ENCODE results near the gene NHSL1. TPM values are rescaled to one million over a fixed set of nuclear protein-coding genes. Genes with fewer than 3 reads are reported as not detected.

The NHSL1 gene
- total and polyA plus RNA-seq, 9 of the 15 experiments (the other 6 are each of a cell fraction or from before 2014, with no cell fraction given): 0.09 to 0.20 TPM; not detected in 7

DNA sequence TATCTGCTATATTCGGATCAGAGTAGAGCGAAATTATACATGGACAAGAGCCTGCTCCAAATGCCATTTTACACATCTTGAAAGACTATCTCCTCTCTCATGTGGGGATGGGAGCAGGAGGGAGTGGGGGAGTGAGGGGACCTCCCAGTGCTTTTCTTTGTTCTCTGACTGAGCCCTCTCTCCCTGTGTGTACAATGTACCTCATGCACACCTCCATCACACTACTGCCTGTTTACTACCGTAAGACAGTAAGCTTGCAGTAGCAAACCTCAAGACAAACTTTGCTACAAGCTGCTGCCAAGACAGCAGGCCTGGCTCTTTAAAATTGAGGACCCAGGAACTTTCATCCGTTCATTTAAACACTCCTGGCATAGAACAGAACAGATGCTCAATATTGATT, 7.2 kb downstream of the NHSL1 start:
- H3K4me1 ChIP-seq (replicated peaks in 1 of 2; ENCODE audit: control insufficient read depth in 2 of 2, insufficient read depth in 2 of 2, low read length in 2 of 2): no peaks in the 10 kb centered on the region
- no peaks in the 10 kb centered on the region for H4K20me1 ChIP-seq (replicated peaks; ENCODE audit: control insufficient read depth, insufficient read depth, low read length)
- CTCF ChIA-PET (ENCODE audit: low intra/inter-chr PET ratio): no interaction called here
- H3K36me3 ChIP-seq (ENCODE audit: control insufficient read depth, insufficient read depth, low read length): no peaks in the 10 kb centered on the region
- TF ChIP-seq ZNF324 (CRISPR knock-in tag; IDR thresholded peaks at IDR 0.05) (no peak), MTA2 (IDR thresholded peaks at IDR 0.05; ENCODE audit: low read depth) (no peak), RBM17 (IDR thresholded peaks at IDR 0.05; ENCODE audit: borderline replicate concordance, low read depth, low read length) (no peak), MIER1 (IDR thresholded peaks at IDR 0.05; ENCODE audit: low read depth) (no peak), LARP7 (IDR thresholded peaks at IDR 0.05) (no peak), SAP30 (IDR thresholded peaks at IDR 0.05; ENCODE audit: borderline replicate concordance, insufficient read depth, low read depth, low read length, poor library complexity, severe bottlenecking) (no peak), C11orf30 (IDR thresholded peaks at IDR 0.05; ENCODE audit: low read depth) (no peak), HNRNPLL (IDR thresholded peaks at IDR 0.05; ENCODE audit: low read depth, low read length, poor library complexity, severe bottlenecking) (no peak), CBFB (CRISPR knock-in tag; IDR thresholded peaks at IDR 0.05) (no peak), RBM14 (IDR thresholded peaks at IDR 0.05; ENCODE audit: borderline replicate concordance, insufficient read depth, low read depth, low read length) (no peak), DIDO1 (tag; IDR thresholded peaks at IDR 0.05; ENCODE audit: low read depth) (no peak), PCBP2 (IDR thresholded peaks at IDR 0.05; ENCODE audit: low read depth, low read length, poor library complexity, severe bottlenecking) (no peak), ZBED1 (IDR thresholded peaks at IDR 0.05) (no peak), ZNF77 (CRISPR knock-in tag; IDR thresholded peaks at IDR 0.05) (no peak), SMAD4 (CRISPR knock-in tag; conservative IDR thresholded peaks at IDR 0.05) (no peak), MEF2D (tag; conservative IDR thresholded peaks at IDR 0.05; ENCODE audit: low read depth) (no peak), DMBX1 (CRISPR knock-in tag; IDR thresholded peaks at IDR 0.05; ENCODE audit: borderline replicate concordance) (no peak)
- TF ChIP-seq, protein P1, sequence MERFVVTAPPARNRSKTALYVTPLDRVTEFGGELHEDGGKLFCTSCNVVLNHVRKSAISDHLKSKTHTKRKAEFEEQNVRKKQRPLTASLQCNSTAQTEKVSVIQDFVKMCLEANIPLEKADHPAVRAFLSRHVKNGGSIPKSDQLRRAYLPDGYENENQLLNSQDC (CRISPR knock-in tag; IDR thresholded peaks at IDR 0.05): no peak
- TF ChIP-seq, protein P2, sequence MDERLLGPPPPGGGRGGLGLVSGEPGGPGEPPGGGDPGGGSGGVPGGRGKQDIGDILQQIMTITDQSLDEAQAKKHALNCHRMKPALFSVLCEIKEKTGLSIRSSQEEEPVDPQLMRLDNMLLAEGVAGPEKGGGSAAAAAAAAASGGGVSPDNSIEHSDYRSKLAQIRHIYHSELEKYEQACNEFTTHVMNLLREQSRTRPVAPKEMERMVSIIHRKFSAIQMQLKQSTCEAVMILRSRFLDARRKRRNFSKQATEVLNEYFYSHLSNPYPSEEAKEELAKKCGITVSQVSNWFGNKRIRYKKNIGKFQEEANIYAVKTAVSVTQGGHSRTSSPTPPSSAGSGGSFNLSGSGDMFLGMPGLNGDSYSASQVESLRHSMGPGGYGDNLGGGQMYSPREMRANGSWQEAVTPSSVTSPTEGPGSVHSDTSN (CRISPR knock-in tag; IDR thresholded peaks at IDR 0.05; ENCODE audit: low read depth): no peak
- TF ChIP-seq, protein P2 (tag; conservative IDR thresholded peaks at IDR 0.05; ENCODE audit: low read depth): no peak
- ATAC-seq: no peak
- POLR2A ChIA-PET: no interaction called here
- BruUV-seq (replicated peaks): no TSS peak
- H3K27me3 ChIP-seq (ENCODE audit: control insufficient read depth in 2 of 2, insufficient read depth in 2 of 2, low read length in 2 of 2): peaks cover 5 to 14% of the 10 kb centered on the region in 2 experiments; a peak in 2 of 5 replicates
- FAIRE-seq: no peak
- WGBS (ENCODE audit: insufficient coverage, low coverage, missing lambda C conversion rate): 6% methylated on average over 4 of the region's 4 CpGs
- H2AFZ ChIP-seq (ENCODE audit: low read depth, low read length): no peak overlapping the region
- H3K27ac ChIP-seq (ENCODE audit: extremely low read depth, low read depth, low read length): no peak overlapping the region
- no peak overlapping the region for H3K4me2 ChIP-seq (ENCODE audit: insufficient read depth, low read length)
- H3K9ac ChIP-seq (ENCODE audit: insufficient read depth in 1 of 2, low read depth in 2 of 2, low read length in 2 of 2): no peak overlapping the region
- H3K4me3 ChIP-seq: no peak overlapping the region
- no peaks in the 10 kb centered on the region for H3K9me3 ChIP-seq (replicated peaks; ENCODE audit: control insufficient read depth, insufficient read depth, low read depth, low read length)
- in situ Hi-C loops (cut with MboI): no loop called here
- no peaks in the 10 kb centered on the region for H3K79me2 ChIP-seq (ENCODE audit: control insufficient read depth, insufficient read depth, low read length)
- no peak for DNase-seq (ENCODE audit: extremely low read depth in 1 of 4, low spot score in 3 of 4)
- H3K9me1 ChIP-seq (ENCODE audit: control insufficient read depth, insufficient read depth, low read length): no peaks in the 10 kb centered on the region
- intact Hi-C loops (cut with micrococcal nuclease): no loop called here

Measured in K562 (cell line).